ENCODE results near the gene SPOP. TPM values are rescaled to one million over a fixed set of nuclear protein-coding genes. Genes with fewer than 3 reads are reported as not detected.
"Not testable (repeated sequence)": the region's sequence is repeated elsewhere in the genome, so short reads cannot be mapped to it uniquely, and the experiment has no call there.

The SPOP gene
- total RNA-seq, 1 experiment from 2014 or later = 58.0 TPM

- DNase-seq (ENCODE audit: low read depth, low spot score) (no peak), ATAC-seq (no peak)
- CTCF ChIA-PET = no interaction called here
- peak overlapping the region; percentile 99 for H3K27ac ChIP-seq (ENCODE audit: low read length)
- H3K36me3 ChIP-seq (ENCODE audit: control insufficient read depth, insufficient read depth, low read length) = peaks cover 7% of the 10 kb centered on the region; the same call in 1 of the 2 replicates
- TF ChIP-seq CTCF (IDR thresholded peaks at IDR 0.05) (no peak), SIN3A (IDR thresholded peaks at IDR 0.05; ENCODE audit: borderline replicate concordance, insufficient read depth, low read depth, low read length) (no peak), POLR2AphosphoS5 (IDR thresholded peaks at IDR 0.05; ENCODE audit: low read depth, low read length) (no peak), TCF7L2 (IDR thresholded peaks at IDR 0.05; ENCODE audit: low read depth, low read length) (no peak), REST (IDR thresholded peaks at IDR 0.05; ENCODE audit: insufficient read depth in 1 of 2, low read depth in 2 of 2, low read length in 1 of 2) (no peak)
- no peaks in the 10 kb centered on the region for H3K27me3 ChIP-seq (ENCODE audit: control insufficient read depth, insufficient read depth, low read length)
- in situ Hi-C loops (cut with HindIII; ENCODE audit: low pct_unique_long_range_greater_than_20kb, low sequenced_read_pairs) (no loop called here), intact Hi-C loops (cut with micrococcal nuclease; ENCODE audit: unreplicated experiment) (no loop called here)
- TSS peak; percentile 67 for BruUV-seq (replicated peaks)
- H3K4me3 ChIP-seq (ENCODE audit: low read depth in 2 of 2, low read length in 2 of 2) = peak overlapping the region; percentile 68 to 73
- POLR2A ChIA-PET = no interaction called here
- no peaks in the 10 kb centered on the region for H3K9me3 ChIP-seq (ENCODE audit: control insufficient read depth, insufficient read depth, low read depth, low read length)
- H3K4me1 ChIP-seq (ENCODE audit: control insufficient read depth, insufficient read depth, low read length) = peaks cover 9% of the 10 kb centered on the region
Observed at GRCh38 chr17:49676276-49676868, 1.5 kb downstream of the SPOP start.

- Histone ChIP-seq H3K4me1 (ENCODE audit: control insufficient read depth, insufficient read depth, low read length) (peaks cover 9% of the 10 kb centered on the region), H3K9me3 (ENCODE audit: control insufficient read depth, insufficient read depth, low read depth, low read length) (no peaks in the 10 kb centered on the region), H3K27ac (ENCODE audit: low read length) (no peak overlapping the region), H3K36me3 (ENCODE audit: control insufficient read depth, insufficient read depth, low read length) (peaks cover 7% of the 10 kb centered on the region; the same call in 1 of the 2 replicates), H3K4me3 (ENCODE audit: low read depth in 2 of 2, low read length in 2 of 2) (no peak overlapping the region), H3K27me3 (ENCODE audit: control insufficient read depth, insufficient read depth, low read length) (no peaks in the 10 kb centered on the region)
- no TSS peak for BruUV-seq (replicated peaks)
- DNase-seq (ENCODE audit: low read depth, low spot score) = no peak
- no peak for ATAC-seq
- in situ Hi-C loops (cut with HindIII; ENCODE audit: low pct_unique_long_range_greater_than_20kb, low sequenced_read_pairs) (loop anchor here (5.0 kb wide), 1 partner anchor 37 kb away; no protein-coding TSS in a partner anchor), intact Hi-C loops (cut with micrococcal nuclease; ENCODE audit: unreplicated experiment) (no loop called here)
- TF ChIP-seq POLR2AphosphoS5 (IDR thresholded peaks at IDR 0.05; ENCODE audit: low read depth, low read length) (no peak), CTCF (IDR thresholded peaks at IDR 0.05) (no peak), REST (IDR thresholded peaks at IDR 0.05; ENCODE audit: insufficient read depth in 1 of 2, low read depth in 2 of 2, low read length in 1 of 2) (no peak), SIN3A (IDR thresholded peaks at IDR 0.05; ENCODE audit: borderline replicate concordance, insufficient read depth, low read depth, low read length) (no peak), TCF7L2 (IDR thresholded peaks at IDR 0.05; ENCODE audit: low read depth, low read length) (no peak)
- ChIA-PET POLR2A (no interaction called here), CTCF (no interaction called here)
Observed at GRCh38 chr17:49674507-49674906, 3.4 kb downstream of the SPOP start.

GRCh38 chr17:49673679-49674078, 4.2 kb downstream of the SPOP start:
- H3K27me3 ChIP-seq (ENCODE audit: control insufficient read depth, insufficient read depth, low read length); H3K4me1 ChIP-seq (ENCODE audit: control insufficient read depth, insufficient read depth, low read length); CTCF ChIA-PET; H3K9me3 ChIP-seq (ENCODE audit: control insufficient read depth, insufficient read depth, low read depth, low read length); H3K36me3 ChIP-seq (ENCODE audit: control insufficient read depth, insufficient read depth, low read length); H3K4me3 ChIP-seq (ENCODE audit: low read depth in 2 of 2, low read length in 2 of 2); POLR2A ChIA-PET; BruUV-seq (replicated peaks); ATAC-seq; H3K27ac ChIP-seq (ENCODE audit: low read length); DNase-seq (ENCODE audit: low read depth, low spot score); intact Hi-C loops (cut with micrococcal nuclease; ENCODE audit: unreplicated experiment): not testable (repeated sequence)
- in situ Hi-C loops (cut with HindIII; ENCODE audit: low pct_unique_long_range_greater_than_20kb, low sequenced_read_pairs) = loop anchor here (5.0 kb wide), 1 partner anchor 36 kb away; no protein-coding TSS in a partner anchor
